OCI-LY3 (cell line): Measurements from ENCODE around the gene KBTBD4.

Experiments used
- CTCF ChIP-seq: fragments of 200-600, 300-600 bp; sonication (generic); IDR thresholded peaks from 2 replicates; pipeline ENCODE4 v1.5.1; 2014; ENCODE audit warnings: antibody characterized with exemption, low read length, low read depth
- EZH2phosphoT487 ChIP-seq: fragments of 200-600 bp; shearing (Covaris generic); IDR thresholded peaks from 2 replicates; pipeline ENCODE4 v1.6.1; 2018; ENCODE audit warnings: antibody characterized with exemption, mixed run types, low read depth

GRCh38 chr11:47569646-47570045 is 9.1 kb downstream of the KBTBD4 start:
- TF ChIP-seq CTCF, result no peak
- no peak for TF ChIP-seq EZH2phosphoT487
